Pancreas (tissue), 10 donors: ENCODE results near the gene GTPBP4. TPM values are rescaled to one million over a fixed set of nuclear protein-coding genes. Genes with fewer than 3 reads are reported as not detected.

Source experiments
- ATAC-seq, 4 donors: fragments of 200-7000 bp; cut with Tn5 transposase; one replicate each; pipeline versions ENCODE4 v1.8.0 to v1.9.1; 2020; ENCODE audit warnings: mild to moderate bottlenecking in 4 of 4, moderate library complexity in 4 of 4
- DNase-seq, 6 donors: peaks; one replicate each; pipeline ENCODE4 v3.0.0-alpha.2; 2020
- FAIRE-seq: peaks from 2 replicates; lab custom pipeline; 2012; peaks lifted over from hg19 to GRCh38; lab: Jason Lieb, UNC
- H3K27ac ChIP-seq, 4 donors: fragments of 200-600 bp; sonication (generic); 1 replicate in 3 of 4; 2 replicates in 1 of 4; pipeline versions ENCODE4 v1.5.0 to v1.8.0; 2020
- H3K27me3 ChIP-seq, 4 donors: fragments of 200-600 bp; one replicate each; pipeline ENCODE4 v1.8.0; 2021
- H3K36me3 ChIP-seq, 3 donors: fragments of 200-600 bp; sonication (generic) in 1 of 3; one replicate each; pipeline versions ENCODE4 v1.5.0 to v1.8.0; 2020 to 2021
- H3K4me1 ChIP-seq, 3 donors: fragments of 200-600 bp; one replicate each; pipeline ENCODE4 v1.8.0; 2021
- H3K4me3 ChIP-seq, 4 donors: fragments of 200-600 bp; sonication (generic) in 2 of 4; one replicate each; pipeline versions ENCODE4 v1.5.0 to v1.8.0; 2020 to 2021
- H3K9me3 ChIP-seq, 4 donors: fragments of 200-600 bp; one replicate each; pipeline ENCODE4 v1.8.0; 2021
- CTCF ChIP-seq, 4 donors: fragments of 200-600 bp; sonication (generic) in 3 of 4; IDR thresholded peaks; one replicate each; pipeline versions ENCODE4 v1.5.0 to v1.8.0; 2021; ENCODE audit warnings: antibody characterized with exemption in 4 of 4
- WGBS, 2 donors: extraction: QIAGEN DNeasy Blood & Tissue Kit; methylation state at CpG; one replicate each; pipeline ENCODE4 v1.1.7; 2013; 5-methylcytosine and 5-hydroxymethylcytosine counted together
- intact Hi-C, 3 donors: fragments of 100-400 bp; cut with DNase I; formaldehyde crosslinking; loops; one replicate each; pipeline versions ENCODE4 v1.11.1 to v1.14.2; 2022
- polyA plus RNA-seq, 2 donors: library from polyadenylated mRNA; stranded (reverse); fragments of 200-250 nt; gene quantifications; one replicate each; pipeline ENCODE4 v1.2.3, GENCODE V29; 2013
- total RNA-seq, 6 donors: library from RNA; stranded (reverse); fragmentation: NEBNext Ultra II Directional in 4 of 6; extraction: Animal tissue kit (Norgen Biotek cat#: 25700) in 4 of 6; gene quantifications; one replicate each; pipeline versions ENCODE4 v1.2.1 to v1.2.4, GENCODE V29; 2021 to 2023
- donor health status: healthy with polysubstance abuse.
- donor health status: DM: no; HTN: no; CAD: no; lungs with moderate emphysema.
- donor health status: DM: no; HTN: no; CAD: no.
- donor health status: control.
- donor health status: control.
- donor health status: Bipolar disorder and iron deficiency.
- donor health status: DM: yes; HTN: yes; CAD: no.
- donor health status: DM: no; HTN: no; CAD: no.
- donor health status: DM: no; HTN: no; CAD: no.
- donor health status: DM: yes; HTN: yes; CAD: no.

The GTPBP4 gene
- total and polyA plus RNA-seq, 8 donors, result 6.9 to 18.4 (median 15.8) TPM

- no peak overlapping the region for H3K4me3 ChIP-seq
- peaks cover 0 to 5% (median 0%) of the 10 kb centered on the region in 4 donors for H3K27me3 ChIP-seq
- no peaks in the 10 kb centered on the region for H3K9me3 ChIP-seq
- no peak overlapping the region for H3K27ac ChIP-seq
- no peaks in the 10 kb centered on the region for H3K36me3 ChIP-seq
- no peaks in the 10 kb centered on the region for H3K4me1 ChIP-seq
- intact Hi-C loops, result no loop called here
- no peak for DNase-seq
- ATAC-seq, result no peak
- WGBS, 2 donors, result 81 to 84% methylated on average over 11 of the region's 11 CpGs
- no peak for FAIRE-seq
- TF ChIP-seq CTCF (IDR thresholded peaks at IDR 0.05), result no peak
These were observed 34.4 kb upstream of the GTPBP4 start for GRCh38 chr10:953836-954235.

- no peak for TF ChIP-seq CTCF (IDR thresholded peaks at IDR 0.05)
- peaks cover 0 to 5% (median 0%) of the 10 kb centered on the region in 4 donors for H3K27me3 ChIP-seq
- H3K36me3 ChIP-seq, result no peaks in the 10 kb centered on the region
- FAIRE-seq (no peak), ATAC-seq (no peak), DNase-seq (no peak)
- no peaks in the 10 kb centered on the region for H3K9me3 ChIP-seq
- H3K4me3 ChIP-seq, result no peak overlapping the region
- no peaks in the 10 kb centered on the region for H3K4me1 ChIP-seq
- intact Hi-C loops, result no loop called here
- WGBS, 2 donors, result 83 to 85% methylated on average over 21 of the region's 21 CpGs
- H3K27ac ChIP-seq, result no peak overlapping the region
These were observed 33.8 kb upstream of the GTPBP4 start for GRCh38 chr10:954396-954795.

- no peak overlapping the region for H3K27ac ChIP-seq
- peaks cover 0 to 4% (median 0%) of the 10 kb centered on the region in 4 donors for H3K27me3 ChIP-seq
- H3K9me3 ChIP-seq, result no peaks in the 10 kb centered on the region
- no peaks in the 10 kb centered on the region for H3K4me1 ChIP-seq
- WGBS, 2 donors, result 36 to 40% methylated on average over 13 of the region's 13 CpGs
- DNase-seq (no peak), FAIRE-seq (no peak), ATAC-seq (no peak)
- intact Hi-C loops, result no loop called here
- no peak overlapping the region for H3K4me3 ChIP-seq
- TF ChIP-seq CTCF (IDR thresholded peaks at IDR 0.05), result no peak
- H3K36me3 ChIP-seq, result no peaks in the 10 kb centered on the region
These were observed 33.0 kb upstream of the GTPBP4 start for GRCh38 chr10:955127-955819.

GRCh38 chr10:955820-956217 lies 32.4 kb upstream of the GTPBP4 start:
- ATAC-seq, result no peak
- TF ChIP-seq CTCF (IDR thresholded peaks at IDR 0.05), result no peak
- Histone ChIP-seq H3K27me3 (no peaks in the 10 kb centered on the region), H3K27ac (no peak overlapping the region), H3K4me1 (no peaks in the 10 kb centered on the region), H3K4me3 (no peak overlapping the region), H3K36me3 (no peaks in the 10 kb centered on the region), H3K9me3 (no peaks in the 10 kb centered on the region)
- no peak for FAIRE-seq
- DNase-seq, result no peak
- WGBS, 2 donors, result 58 to 71% methylated on average over 9 of the region's 9 CpGs
- intact Hi-C loops, result no loop called here

GRCh38 chr10:958106-958505 lies 30.1 kb upstream of the GTPBP4 start:
- no peak for FAIRE-seq
- DNase-seq, result no peak
- ATAC-seq, result no peak
- no peaks in the 10 kb centered on the region for H3K27me3 ChIP-seq
- TF ChIP-seq CTCF (IDR thresholded peaks at IDR 0.05), result no peak
- H3K9me3 ChIP-seq, result no peaks in the 10 kb centered on the region
- no peak overlapping the region for H3K27ac ChIP-seq
- intact Hi-C loops, result no loop called here
- H3K4me3 ChIP-seq, result no peak overlapping the region
- no peaks in the 10 kb centered on the region for H3K4me1 ChIP-seq
- 86 to 95% methylated on average over 9 of the region's 9 CpGs for WGBS, 2 donors
- H3K36me3 ChIP-seq, result no peaks in the 10 kb centered on the region
